Right lobe of liver (tissue), 6 donors: Measurements from ENCODE around the gene PLCD1. TPM values are rescaled to one million over a fixed set of nuclear protein-coding genes. Genes with fewer than 3 reads are reported as not detected.

Experiments used
- ATAC-seq, 4 donors: fragments of 200-7000 bp; cut with Tn5 transposase; one replicate each; pipeline ENCODE4 v1.9.1; 2020; ENCODE audit warnings: mild to moderate bottlenecking in 4 of 4, moderate library complexity in 4 of 4
- DNase-seq, 3 donors: peaks; one replicate each; pipeline ENCODE4 v3.0.0-alpha.2; 2020
- H3K27ac ChIP-seq, 3 donors: fragments of 200-600 bp; one replicate each; pipeline ENCODE4 v1.8.0; 2022
- H3K27me3 ChIP-seq, 2 donors: fragments of 200-600 bp; one replicate each; pipeline ENCODE4 v1.8.0; 2022
- H3K36me3 ChIP-seq, 4 donors: fragments of 200-600 bp; sonication (generic) in 1 of 4; one replicate each; pipeline versions ENCODE4 v1.5.1 to v1.8.0; 2017 to 2022; ENCODE audit warnings: control low read depth in 1 of 4
- H3K4me1 ChIP-seq, 4 donors: fragments of 200-600 bp; sonication (generic) in 1 of 4; one replicate each; pipeline versions ENCODE4 v1.5.1 to v1.8.0; 2017 to 2022; ENCODE audit warnings: control low read depth in 1 of 4
- H3K4me3 ChIP-seq, 3 donors: fragments of 200-600 bp; one replicate each; pipeline ENCODE4 v1.8.0; 2022
- H3K9me3 ChIP-seq, 4 donors: fragments of 200-600 bp; sonication (generic) in 1 of 4; one replicate each; pipeline versions ENCODE4 v1.5.1 to v1.8.0; 2017 to 2022; ENCODE audit warnings: control low read depth in 1 of 4
- POLR2A ChIP-seq: fragments of 450-650 bp; IDR thresholded peaks from one replicate; pipeline ENCODE4 v1.6.1; 2017; ENCODE audit warnings: antibody characterized with exemption, mild to moderate bottlenecking
- WGBS: methylation state at CpG from one replicate; pipeline ENCODE4 v1.1.6; 2018; ENCODE audit warnings: low coverage, low lambda C conversion rate; ENCODE audit not compliant: insufficient coverage; ENCODE audit errors: missing lambda C conversion rate; 5-methylcytosine and 5-hydroxymethylcytosine counted together
- intact Hi-C, 2 donors: fragments of 100-400 bp; cut with DNase I; formaldehyde crosslinking; loops; one replicate each; pipeline versions ENCODE4 v1.11.2 to v1.14.1; 2022
- total RNA-seq, 6 experiments: library from RNA; depleted of rRNA in 2 of 6; stranded (reverse); fragments of >200 nt in 2 of 6; fragmentation: NEBNext Ultra II Directional in 3 of 6; extraction: Animal tissue kit (Norgen Biotek cat#: 25700) in 3 of 6; gene quantifications; one replicate each; pipeline versions ENCODE4 v1.1.0 to v1.2.4, GENCODE V29; 2016 to 2023
- TF ChIP-seq, protein P1 (sequence below), 4 donors: fragments of 200-600 bp in 3 of 4; fragments of 450-650 bp in 1 of 4; IDR thresholded peaks; one replicate each; pipeline versions ENCODE4 v1.5.1 to v1.8.0; 2016 to 2022; ENCODE audit warnings: antibody characterized with exemption in 4 of 4, mild to moderate bottlenecking in 2 of 4
- donor health status: DM: no; HTN: yes; CAD: no.
- donor health status: DM: no; HTN: no; CAD: no.
- donor health status: DM: no; HTN: no; CAD: no.
- donor health status: DM: no; HTN: yes; CAD: no.
- donor health status: DM: no; HTN: yes; CAD: no.

PLCD1 gene
- total RNA-seq, 6 experiments from 2014 or later, result 6.5 to 10.2 (median 7.7) TPM

DNA sequence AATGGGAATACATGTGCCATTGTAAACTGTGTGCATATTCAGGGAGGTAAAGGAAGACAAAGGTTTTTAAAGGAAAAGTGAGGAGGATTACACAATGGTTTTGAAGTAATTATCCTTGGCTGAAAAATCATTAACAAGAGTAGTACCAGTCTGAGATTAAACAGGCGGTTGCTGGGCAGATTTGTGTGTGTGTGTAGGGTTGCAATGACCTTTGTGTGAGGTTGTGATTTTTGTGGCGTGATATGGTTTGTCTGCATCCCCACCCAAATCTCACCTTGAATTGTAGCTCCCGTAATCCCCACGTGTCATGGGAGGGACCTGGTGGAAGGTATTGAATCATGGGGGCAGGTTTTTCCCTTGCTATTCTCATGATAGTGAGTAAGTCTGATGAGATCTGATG is 16.6 kb upstream of the PLCD1 start:
- WGBS, result 89% methylated on average over 4 of the region's 4 CpGs
- Histone ChIP-seq H3K9me3 (no peaks in the 10 kb centered on the region), H3K4me1 (no peaks in the 10 kb centered on the region), H3K27me3 (no peaks in the 10 kb centered on the region), H3K27ac (no peak overlapping the region), H3K4me3 (no peak overlapping the region), H3K36me3 (no peaks in the 10 kb centered on the region)
- TF ChIP-seq, protein P1, sequence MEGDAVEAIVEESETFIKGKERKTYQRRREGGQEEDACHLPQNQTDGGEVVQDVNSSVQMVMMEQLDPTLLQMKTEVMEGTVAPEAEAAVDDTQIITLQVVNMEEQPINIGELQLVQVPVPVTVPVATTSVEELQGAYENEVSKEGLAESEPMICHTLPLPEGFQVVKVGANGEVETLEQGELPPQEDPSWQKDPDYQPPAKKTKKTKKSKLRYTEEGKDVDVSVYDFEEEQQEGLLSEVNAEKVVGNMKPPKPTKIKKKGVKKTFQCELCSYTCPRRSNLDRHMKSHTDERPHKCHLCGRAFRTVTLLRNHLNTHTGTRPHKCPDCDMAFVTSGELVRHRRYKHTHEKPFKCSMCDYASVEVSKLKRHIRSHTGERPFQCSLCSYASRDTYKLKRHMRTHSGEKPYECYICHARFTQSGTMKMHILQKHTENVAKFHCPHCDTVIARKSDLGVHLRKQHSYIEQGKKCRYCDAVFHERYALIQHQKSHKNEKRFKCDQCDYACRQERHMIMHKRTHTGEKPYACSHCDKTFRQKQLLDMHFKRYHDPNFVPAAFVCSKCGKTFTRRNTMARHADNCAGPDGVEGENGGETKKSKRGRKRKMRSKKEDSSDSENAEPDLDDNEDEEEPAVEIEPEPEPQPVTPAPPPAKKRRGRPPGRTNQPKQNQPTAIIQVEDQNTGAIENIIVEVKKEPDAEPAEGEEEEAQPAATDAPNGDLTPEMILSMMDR (IDR thresholded peaks at IDR 0.05), result no peak
- no peak for TF ChIP-seq POLR2A
- DNase-seq (no peak), ATAC-seq (no peak)
- intact Hi-C loops, result no loop called here

DNA sequence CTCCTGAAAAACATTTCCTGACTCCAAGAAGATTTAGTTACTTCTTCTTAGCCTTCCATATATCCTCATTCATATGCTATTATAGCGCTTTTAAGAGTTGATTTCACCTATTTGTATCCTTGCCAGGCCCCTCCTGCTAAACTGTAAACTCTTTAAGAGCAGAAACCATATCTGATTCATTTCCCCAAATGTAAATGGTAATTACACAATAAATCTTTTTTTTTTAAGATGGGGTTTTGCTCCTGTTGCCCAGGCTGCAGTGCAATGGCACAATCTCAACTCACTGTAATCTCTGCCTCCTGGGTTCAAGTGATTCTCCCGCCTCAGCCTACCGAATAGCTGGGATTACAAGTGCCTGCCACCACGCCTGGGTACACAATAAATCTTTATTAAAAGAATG is 14.0 kb upstream of the PLCD1 start:
- ATAC-seq, result no peak
- WGBS, result 72% methylated on average over 4 of the region's 4 CpGs
- TF ChIP-seq, protein P1 (IDR thresholded peaks at IDR 0.05), result no peak
- TF ChIP-seq POLR2A, result no peak

DNA sequence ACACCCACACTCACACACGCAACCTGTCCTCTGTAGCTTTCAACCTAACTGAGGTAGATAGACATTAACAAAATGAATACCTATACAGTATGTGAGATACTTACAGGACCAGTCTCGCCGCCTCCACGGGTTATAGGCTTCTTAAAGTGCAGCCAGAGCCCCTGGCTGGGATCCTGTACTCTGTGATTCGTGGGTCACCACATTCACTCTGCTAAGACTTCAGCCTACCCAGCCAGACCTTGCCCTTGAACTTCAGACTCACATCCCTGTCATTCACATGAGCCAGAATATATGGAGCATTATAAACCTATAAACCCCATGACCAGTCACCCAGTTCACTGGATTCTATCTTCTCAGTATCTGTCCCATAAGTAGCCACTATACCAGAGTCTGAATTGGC is 11.0 kb upstream of the PLCD1 start:
- no peak overlapping the region for H3K4me3 ChIP-seq
- intact Hi-C loops, result no loop called here
- no peak for TF ChIP-seq POLR2A
- TF ChIP-seq, protein P1 (IDR thresholded peaks at IDR 0.05), result no peak
- no peak for ATAC-seq
- H3K36me3 ChIP-seq, result no peaks in the 10 kb centered on the region
- WGBS, result 81% methylated on average over 5 of the region's 5 CpGs
- H3K4me1 ChIP-seq, result no peaks in the 10 kb centered on the region
- no peak for DNase-seq
- H3K27me3 ChIP-seq, result no peaks in the 10 kb centered on the region
- H3K9me3 ChIP-seq, result no peaks in the 10 kb centered on the region
- no peak overlapping the region for H3K27ac ChIP-seq

More for the DNA sequence above, 14.0 kb upstream of the PLCD1 start:
- H3K4me1 ChIP-seq, result no peaks in the 10 kb centered on the region
- no peaks in the 10 kb centered on the region for H3K27me3 ChIP-seq
- H3K36me3 ChIP-seq, result no peaks in the 10 kb centered on the region
- H3K4me3 ChIP-seq, result no peak overlapping the region
- H3K27ac ChIP-seq, result no peak overlapping the region
- DNase-seq, result peak in 1 of 3 donors; percentile 19
- no peaks in the 10 kb centered on the region for H3K9me3 ChIP-seq
- intact Hi-C loops, result no loop called here

DNA sequence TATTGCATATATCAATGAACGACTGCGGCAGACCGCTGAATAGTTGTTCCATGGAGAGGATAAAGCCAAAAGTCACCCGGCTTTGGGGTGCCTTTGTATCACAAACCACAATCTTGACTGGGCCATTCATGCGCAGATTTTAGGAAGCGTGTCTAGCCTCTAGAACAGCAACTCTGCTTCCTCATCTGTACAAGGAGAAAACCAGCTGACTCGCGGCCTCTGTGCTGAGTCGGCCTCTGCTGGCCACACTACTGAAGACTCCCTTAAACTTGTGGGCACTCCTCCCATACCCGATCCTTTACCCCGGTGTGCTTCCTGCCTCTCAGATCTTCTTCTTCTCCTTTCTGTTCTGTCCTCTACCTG is 10.4 kb upstream of the PLCD1 start:
- peak; percentile 50 to 74 (median 52) for DNase-seq
- intact Hi-C loops, result no loop called here

More for the DNA sequence above, 10.4 kb upstream of the PLCD1 start:
- Histone ChIP-seq H3K4me1 (no peaks in the 10 kb centered on the region), H3K27ac (no peak overlapping the region), H3K9me3 (no peaks in the 10 kb centered on the region), H3K4me3 (peak overlapping the region in 2 of 3 donors; percentile 17 to 45), H3K27me3 (no peaks in the 10 kb centered on the region), H3K36me3 (no peaks in the 10 kb centered on the region)
- 38% methylated on average over 10 of the region's 11 CpGs for WGBS
- TF ChIP-seq, protein P1 (IDR thresholded peaks at IDR 0.05), result peak in 2 of 4 donors; percentile 6 to 15
- TF ChIP-seq POLR2A, result no peak
- peak; percentile 71 to 85 (median 84) for ATAC-seq
